HG03097 (cell line): ENCODE results near the gene KRTAP5-1.

Experiments used
- ATAC-seq: cut with Tn5 transposase; IDR thresholded peaks from one replicate; pipeline ENCODE4 v1.9.1; 2021; ENCODE audit not compliant: unreplicated experiment, low FRiP score

The KRTAP5-1 gene

DNA sequence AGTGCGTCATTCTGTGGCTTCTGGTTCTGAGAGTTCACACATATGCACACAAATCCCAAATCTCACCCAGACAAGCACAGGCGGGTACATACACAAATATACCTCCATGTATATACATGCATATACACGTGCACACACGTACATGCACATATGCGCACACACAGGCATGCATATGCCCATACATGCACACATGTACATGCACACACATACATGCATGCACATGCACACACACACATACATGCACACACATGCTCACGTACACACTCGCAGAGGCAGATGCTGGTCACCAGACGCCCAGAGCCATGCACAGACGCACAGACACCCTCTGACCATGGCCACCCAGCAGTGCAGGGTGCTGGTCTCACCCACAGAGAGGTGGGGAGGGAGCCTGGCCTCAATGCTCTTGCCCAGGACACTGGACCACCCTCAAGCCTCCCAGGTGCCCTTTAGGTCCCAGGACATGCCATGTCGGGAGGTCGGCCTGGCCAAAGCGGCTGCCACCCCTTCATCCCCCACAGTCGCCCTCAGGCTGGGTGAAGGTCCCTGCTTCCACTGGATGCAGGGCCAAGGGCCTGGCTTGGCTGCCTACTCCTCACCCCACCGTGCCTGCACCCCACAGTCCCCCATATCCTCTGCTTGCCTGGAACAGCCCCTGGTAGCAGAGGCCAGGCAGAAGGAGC lies 22.5 kb downstream of the KRTAP5-1 start:
- ATAC-seq = no peak

DNA sequence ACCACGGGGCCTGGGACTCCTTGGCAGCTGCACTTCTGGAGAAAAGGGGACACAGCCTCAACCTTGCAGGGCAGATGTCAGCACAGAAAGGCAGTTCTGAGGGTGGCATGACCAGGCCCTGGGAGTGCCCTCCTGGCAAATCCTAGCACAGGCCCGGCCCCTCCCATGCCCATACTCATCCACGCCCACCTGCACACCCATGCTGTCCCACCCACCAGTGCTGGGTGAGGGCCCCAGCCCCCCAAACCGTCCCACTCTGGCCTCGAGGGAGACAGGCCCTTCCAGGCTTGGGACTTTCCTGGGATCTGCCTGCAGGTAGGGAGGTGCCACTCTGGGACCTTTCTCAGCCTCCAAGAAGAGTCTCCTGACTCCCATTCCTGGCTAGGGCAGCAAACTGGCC lies 23.1 kb downstream of the KRTAP5-1 start:
- ATAC-seq = no peak

- ATAC-seq = no peak
Measured at GRCh38 chr11:1561266-1561665, 23.8 kb downstream of the KRTAP5-1 start.

DNA sequence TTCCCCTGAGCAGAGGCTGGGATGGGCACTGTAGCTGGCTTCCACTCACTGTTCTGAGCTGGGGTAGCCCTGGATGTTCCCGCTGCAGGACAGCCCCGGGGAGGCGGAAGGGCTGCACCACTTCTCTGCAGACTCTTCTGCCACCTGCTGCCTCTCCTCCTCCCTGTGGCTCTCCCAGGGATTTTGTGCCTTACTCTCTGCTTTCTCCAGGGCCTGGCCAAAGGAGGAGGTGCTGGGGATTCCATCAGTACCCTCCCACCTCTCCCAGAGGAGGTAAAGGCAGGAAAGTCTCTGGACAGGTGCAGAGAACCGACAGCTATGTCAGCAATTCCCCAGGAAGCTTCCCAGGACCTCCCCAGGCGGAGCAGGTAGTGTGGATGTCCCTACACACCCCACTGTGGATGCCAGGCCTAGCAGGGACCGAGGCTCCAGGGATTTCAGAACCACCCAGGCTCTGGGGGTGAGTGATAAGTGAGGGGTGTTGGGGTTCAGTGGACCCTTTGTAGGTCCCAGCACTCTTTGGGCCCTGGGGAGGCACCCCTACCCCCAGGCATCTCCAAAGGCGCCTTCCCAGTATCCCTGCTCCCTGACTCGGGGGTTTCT lies 24.3 kb downstream of the KRTAP5-1 start:
- ATAC-seq = no peak

- no peak for ATAC-seq
Measured at GRCh38 chr11:1560002-1560648, 25.0 kb downstream of the KRTAP5-1 start.

DNA sequence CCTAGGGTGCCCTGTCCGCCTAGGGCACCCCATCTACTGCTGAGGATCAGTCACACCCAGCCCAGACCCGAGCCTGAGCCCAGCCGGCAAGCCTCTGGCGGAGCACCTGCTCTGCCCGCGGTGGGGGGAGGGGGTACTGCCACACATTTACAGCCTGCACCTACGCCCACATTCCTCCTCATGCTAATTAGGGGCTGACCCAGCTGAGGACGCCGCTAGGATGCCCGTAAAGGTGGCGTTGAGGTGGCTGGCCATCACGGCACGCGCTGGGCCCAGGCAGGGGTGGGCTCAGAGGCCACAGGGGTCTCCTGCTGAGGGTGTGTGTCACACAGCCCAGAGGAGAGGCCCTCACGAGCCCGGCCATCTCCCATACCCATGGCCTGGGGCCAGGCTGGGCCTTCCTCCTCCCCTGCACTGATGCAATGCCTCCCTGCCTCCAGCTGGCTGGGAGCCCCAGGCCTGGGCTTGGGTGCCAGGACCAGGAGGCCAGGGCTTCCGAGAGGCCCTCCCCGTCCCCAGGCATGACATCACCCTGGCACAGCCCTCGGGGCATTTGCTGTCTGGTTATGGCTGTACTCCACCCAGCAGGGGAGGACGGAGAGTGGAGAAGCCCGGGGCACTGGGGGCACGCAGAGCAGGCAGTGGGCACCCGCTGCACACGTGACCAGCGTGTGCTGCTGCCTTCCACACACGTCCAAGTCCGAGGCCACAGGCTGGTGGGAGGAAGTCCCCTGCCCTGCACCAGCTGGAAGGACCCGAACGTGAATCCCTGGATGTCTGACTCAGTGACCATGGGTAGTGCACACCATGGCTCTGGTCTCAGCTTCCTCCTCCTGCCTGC lies 25.8 kb downstream of the KRTAP5-1 start:
- no peak for ATAC-seq

DNA sequence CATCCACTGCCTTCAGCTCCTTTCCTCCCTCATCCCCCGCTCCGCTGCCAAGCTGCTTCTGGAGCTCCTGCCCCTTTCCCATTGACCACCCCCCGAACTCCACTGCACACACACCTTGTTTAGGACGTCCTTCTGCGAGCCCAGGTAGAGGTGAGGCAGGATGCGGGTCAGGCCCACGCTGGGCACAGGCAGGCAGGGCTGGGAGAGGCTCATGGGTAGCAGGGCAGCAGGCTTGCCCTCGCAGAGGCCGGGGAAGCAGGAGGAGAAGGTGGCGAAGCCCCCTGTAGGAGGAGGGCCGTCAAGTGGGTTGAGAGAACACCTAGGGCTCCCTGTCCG lies 26.3 kb downstream of the KRTAP5-1 start:
- ATAC-seq = no peak

- ATAC-seq = no peak
Measured at GRCh38 chr11:1557904-1558774, 26.9 kb downstream of the KRTAP5-1 start.

DNA sequence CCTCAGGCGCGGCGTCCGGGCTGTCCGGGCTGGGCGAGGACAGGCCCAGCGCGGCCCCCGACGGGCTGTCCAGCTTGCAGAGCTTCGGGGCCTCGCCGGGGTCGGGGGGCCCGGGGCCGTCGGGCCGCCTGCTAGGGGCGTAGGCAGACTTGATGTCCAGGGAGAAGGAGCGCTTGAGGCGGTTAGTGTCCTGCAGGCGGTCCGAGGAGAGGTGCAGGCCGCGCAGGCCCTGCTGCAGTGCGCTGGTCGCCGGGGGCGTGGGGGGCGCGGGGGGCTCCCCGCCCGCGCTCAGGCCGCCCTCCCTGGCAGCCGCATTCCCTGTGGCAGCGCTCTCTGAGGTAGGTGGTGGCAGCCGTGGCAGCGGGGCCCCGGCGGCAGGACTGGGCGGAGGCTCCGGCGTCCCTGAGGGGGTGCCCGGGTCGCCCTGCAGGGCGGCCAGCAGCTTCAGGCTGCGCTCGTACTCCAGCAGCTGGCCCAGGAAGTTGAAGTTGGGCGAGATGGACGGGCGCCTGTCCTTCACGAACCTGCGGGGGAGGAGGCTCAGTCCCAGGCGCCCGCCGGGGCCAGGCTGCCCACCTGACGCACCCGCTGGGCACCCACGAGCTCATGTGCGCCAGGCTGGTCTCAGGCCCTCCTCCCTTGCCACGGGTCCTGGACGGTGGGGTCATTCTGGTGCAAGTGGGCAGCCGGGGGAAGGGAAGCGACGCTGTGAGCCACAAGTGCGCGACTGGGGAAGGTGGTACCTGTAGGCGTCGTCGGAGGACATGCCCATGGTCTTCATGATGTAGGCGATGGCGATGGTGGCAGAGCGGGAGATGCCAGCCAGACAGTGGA lies 27.8 kb downstream of the KRTAP5-1 start:
- ATAC-seq = no peak

GRCh38 chr11:1556278-1556902 lies 28.7 kb downstream of the KRTAP5-1 start:
- ATAC-seq = no peak

- ATAC-seq = no peak
Measured at GRCh38 chr11:1555713-1556153, 29.4 kb downstream of the KRTAP5-1 start.

DNA sequence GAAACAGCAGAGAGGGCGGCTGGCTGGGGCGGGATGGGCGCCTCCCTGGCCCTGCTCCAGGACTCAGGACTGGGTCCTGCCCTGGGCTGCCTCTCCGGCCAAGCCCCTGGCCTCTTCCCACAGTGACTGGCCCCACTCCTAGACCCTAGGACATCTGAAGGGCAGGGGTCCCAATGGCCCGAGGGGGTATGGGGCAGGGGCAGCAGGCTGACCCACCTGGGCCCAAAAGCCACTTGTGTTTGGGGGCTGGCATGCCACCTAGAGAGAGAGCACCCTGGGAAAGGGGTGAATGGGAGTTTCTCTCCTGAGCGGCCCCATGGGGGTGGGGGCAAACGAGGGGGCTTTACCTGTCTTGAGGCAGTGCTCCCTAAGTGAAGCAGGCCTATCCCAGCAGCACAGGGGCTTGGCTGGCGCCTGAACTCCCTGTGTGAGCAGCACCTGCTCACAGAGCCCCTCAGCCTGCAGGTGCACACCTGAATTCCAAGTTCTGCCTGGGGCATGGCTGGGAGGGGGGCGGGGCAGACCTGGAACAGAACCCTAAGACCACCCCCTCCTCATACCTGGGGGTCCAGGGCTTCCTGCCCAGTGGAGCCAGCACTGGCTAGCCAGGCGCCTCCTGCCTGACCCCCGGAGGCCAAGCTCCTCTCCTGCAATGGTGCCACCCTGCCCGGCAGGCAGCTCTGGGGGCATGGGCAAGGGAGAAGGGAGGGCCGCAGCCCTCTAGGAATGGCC lies 29.9 kb downstream of the KRTAP5-1 start:
- no peak for ATAC-seq

DNA sequence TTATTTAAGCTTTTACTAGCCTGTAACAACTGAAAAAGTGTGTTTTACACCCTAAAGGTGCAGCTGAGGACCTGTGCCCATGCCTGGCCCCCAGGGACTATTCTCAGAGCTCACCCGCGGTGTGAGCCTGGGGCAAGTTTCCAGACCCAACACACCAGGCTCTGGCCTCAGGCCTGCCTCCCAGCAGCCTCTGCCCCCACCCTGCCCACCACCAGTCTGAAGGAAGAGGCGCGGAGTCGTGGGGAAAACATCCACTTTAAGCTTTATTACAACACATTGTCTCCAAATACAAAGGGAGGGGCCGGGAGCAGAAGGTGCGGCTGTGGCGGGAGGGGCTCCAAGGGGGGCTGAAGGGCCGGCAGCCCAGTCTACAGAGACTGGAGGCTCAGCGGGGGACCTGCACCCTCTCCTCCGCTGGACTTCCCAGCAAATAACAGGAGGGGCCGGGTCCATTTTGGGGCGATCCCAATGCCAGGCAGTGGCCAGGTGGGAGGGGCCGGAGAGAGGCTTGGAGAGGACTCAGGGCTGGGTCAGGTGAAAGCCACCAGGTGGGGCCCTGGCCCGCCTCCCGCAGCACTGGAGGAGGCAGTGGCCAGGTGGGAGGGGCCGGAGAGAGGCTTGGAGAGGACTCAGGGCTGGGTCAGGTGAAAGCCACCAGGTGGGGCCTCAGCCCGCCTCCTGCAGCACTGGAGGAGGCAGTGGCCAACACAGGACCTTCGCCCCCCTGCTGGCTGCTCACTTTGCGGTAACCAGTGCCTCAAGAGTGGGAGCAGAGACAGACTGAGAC lies 31.1 kb downstream of the KRTAP5-1 start:
- ATAC-seq = no peak

DNA sequence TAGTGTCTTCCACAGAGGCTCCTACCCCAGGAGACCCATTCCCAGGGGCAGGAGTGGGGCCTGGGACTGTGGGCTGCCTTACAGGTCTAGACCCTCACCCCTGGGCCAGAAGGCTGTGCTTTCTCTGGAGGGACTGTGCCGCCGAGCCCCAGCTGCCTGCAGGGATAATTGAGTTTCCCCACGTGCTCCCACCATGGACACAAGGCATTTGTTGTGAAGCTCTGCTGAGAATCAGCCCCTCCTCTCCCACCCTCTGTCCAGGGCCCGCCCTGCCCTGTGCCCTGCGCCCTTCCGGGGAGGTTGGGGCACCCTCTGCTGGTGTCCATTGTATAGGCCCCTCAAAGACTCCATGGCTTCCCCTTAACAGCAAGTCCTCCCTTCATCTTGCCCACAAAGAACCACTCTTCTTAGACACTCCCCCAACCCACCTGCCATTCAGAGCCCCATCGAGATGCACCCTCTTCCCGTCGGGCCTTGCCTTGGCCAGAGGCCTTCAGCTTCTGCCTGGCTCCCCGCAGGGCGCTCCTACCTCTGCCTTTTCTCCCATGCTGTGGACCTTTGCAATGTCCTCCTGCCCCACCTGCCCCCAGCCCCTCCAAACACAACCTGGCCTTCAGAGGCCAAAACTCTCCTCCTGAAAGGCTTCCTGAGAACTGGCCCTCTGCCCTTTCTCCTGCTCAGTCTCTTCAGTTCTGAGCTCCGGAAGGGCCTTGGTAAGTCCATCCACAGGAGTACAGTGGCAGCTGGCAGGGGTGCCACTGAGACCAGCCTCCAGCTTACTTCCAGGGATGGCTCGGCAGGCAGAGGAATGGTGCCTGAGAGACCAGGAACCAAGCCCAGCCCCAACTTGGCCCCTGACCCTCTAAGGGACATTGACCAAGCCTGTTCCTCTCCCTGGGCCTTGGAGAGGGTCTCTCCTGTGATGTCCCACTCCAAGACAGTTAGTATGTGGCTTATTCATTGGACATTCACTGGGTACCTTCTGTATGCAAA lies 35.4 kb downstream of the KRTAP5-1 start:
- no peak for ATAC-seq

DNA sequence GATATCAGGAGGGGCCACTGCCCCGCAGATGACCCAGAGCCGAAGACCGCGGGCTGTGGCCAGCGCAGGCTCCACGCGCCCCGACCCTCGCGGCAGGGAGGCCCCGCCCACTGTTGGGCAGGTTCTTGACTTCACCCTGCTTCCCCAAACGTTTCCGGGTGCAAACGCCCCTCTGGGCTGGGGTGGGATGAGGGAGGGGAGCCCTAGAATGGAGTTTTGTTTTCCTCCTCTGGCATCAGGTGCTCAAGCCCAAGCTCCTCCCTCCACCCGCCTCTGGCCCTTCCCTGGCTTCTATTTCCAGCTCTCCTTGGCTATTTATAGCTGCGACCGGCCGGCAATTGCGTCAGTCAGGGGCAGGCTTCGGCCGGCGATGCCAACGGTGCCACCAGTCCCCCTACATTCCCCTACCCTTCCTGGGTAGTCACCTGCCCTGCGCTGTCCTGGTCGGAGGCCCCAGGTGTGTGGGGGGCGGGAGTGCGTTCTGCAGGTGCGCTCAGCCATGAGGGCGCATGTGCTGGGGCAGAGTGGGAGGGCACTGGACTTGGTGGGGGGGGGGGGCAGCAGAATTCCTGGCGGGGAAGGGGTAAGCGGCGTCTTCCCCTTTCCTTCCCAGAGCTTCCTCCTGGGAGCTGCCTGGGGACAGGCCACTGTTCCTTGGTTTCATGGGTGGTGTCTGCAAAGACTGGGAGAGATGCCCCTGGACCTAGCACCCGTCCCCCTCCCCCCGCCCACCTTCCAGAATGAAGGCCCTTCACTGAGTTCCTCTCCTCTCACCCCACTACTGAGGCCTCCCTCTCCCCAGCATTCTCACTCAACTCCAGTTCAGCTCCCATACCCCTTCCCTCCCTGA lies 36.6 kb downstream of the KRTAP5-1 start:
- ATAC-seq = no peak
